Sigmoid colon (tissue), 7 donors: ENCODE measurements around the gene MTTP. TPM values are rescaled to one million over a fixed set of nuclear protein-coding genes. Genes with fewer than 3 reads are reported as not detected.

Experiments
- DNase-seq: peaks from one replicate; pipeline ENCODE4 v3.0.0-alpha.2; 2019
- H3K27ac ChIP-seq, 4 donors: fragments of 200-600 bp; sonication (generic); one replicate each; pipeline ENCODE4 v1.5.1; 2016 to 2019; ENCODE audit warnings: mild to moderate bottlenecking in 1 of 4
- H3K27me3 ChIP-seq, 3 donors: fragments of 200-600 bp; sonication (generic); one replicate each; pipeline ENCODE4 v1.5.1; 2019; ENCODE audit warnings: mild to moderate bottlenecking in 1 of 3
- H3K36me3 ChIP-seq, 4 donors: fragments of 200-600 bp; sonication (generic); one replicate each; pipeline ENCODE4 v1.5.1; 2016 to 2019
- H3K4me1 ChIP-seq, 4 donors: fragments of 200-600 bp; sonication (generic); one replicate each; pipeline ENCODE4 v1.5.1; 2017 to 2019
- H3K4me3 ChIP-seq, 4 donors: fragments of 200-600 bp; sonication (generic); one replicate each; pipeline ENCODE4 v1.5.1; 2017 to 2019; ENCODE audit warnings: mild to moderate bottlenecking in 2 of 4, moderate library complexity in 1 of 4
- H3K9me3 ChIP-seq, 4 donors: fragments of 200-600 bp in 3 of 4; sonication (generic) in 3 of 4; one replicate each; pipeline versions ENCODE4 v1.5.1 to v1.6.1; 2013 to 2019
- EP300 ChIP-seq, 4 donors: sonication (generic); formaldehyde crosslinking; IDR thresholded peaks; one replicate each; pipeline ENCODE4 v1.6.1; 2017; ENCODE audit warnings: antibody characterized with exemption in 4 of 4
- POLR2A ChIP-seq, 2 donors: fragments of 450-650 bp; IDR thresholded peaks; one replicate each; pipeline ENCODE4 v1.6.1; 2016; ENCODE audit warnings: antibody characterized with exemption in 2 of 2, mild to moderate bottlenecking in 2 of 2, moderate library complexity in 2 of 2
- POLR2AphosphoS5 ChIP-seq, 4 donors: sonication (generic); formaldehyde crosslinking; IDR thresholded peaks; one replicate each; pipeline ENCODE4 v1.6.1; 2017; ENCODE audit warnings: antibody characterized with exemption in 4 of 4
- WGBS, 2 donors: extraction: QIAGEN DNeasy Blood & Tissue Kit; methylation state at CpG; one replicate each; pipeline ENCODE4 v1.1.7; 2013; 5-methylcytosine and 5-hydroxymethylcytosine counted together
- intact Hi-C: fragments of 100-400 bp; cut with DNase I; formaldehyde crosslinking; loops from one replicate; pipeline ENCODE4 v1.15.1; 2023
- polyA plus RNA-seq, 3 donors: library from polyadenylated mRNA; stranded (reverse); fragments of 200-250 nt; gene quantifications; one replicate each; pipeline ENCODE4 v1.2.3, GENCODE V29; 2013
- total RNA-seq, 4 donors: library from RNA; depleted of rRNA; stranded (reverse); fragments of >200 nt; gene quantifications; one replicate each; pipeline ENCODE4 v1.1.0, GENCODE V29; 2016
- TF ChIP-seq, protein P1 (sequence below), 4 experiments: fragments of 450-650 bp in 3 of 4; fragments of 200-600 bp in 1 of 4; IDR thresholded peaks; one replicate each; pipeline ENCODE4 v1.5.1; 2016 to 2019; ENCODE audit warnings: antibody characterized with exemption in 4 of 4, mild to moderate bottlenecking in 3 of 4, moderate library complexity in 2 of 4
- donor health status: healthy with polysubstance abuse.
- donor health status: Bipolar disorder and iron deficiency.
- donor health status: healthy.

The MTTP gene
- total and polyA plus RNA-seq, 7 donors: 0.13 to 12.8 (median 5.1) TPM; not detected in 2

DNA sequence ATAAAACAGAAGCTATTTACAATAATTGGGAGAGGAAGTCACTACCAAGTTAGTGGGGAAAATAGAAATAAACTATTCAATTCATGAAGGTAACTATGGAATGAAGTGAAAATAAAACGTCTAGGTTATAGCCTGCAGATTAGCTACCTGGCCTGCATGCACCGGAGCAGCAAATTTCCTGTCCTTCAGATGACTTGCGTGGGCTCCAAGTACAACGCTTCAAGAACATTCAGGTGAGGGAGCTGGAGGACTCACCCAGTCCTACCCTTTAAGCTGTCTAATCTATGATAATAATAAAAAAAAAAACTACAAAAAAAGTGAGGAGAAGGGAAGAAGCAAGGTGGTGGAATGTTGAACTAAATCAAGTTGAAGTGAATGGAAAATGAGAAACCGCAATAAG is 69.8 kb downstream of the MTTP start:
- Histone ChIP-seq H3K9me3 (no peaks in the 10 kb centered on the region), H3K27me3 (no peaks in the 10 kb centered on the region), H3K4me1 (peaks cover 0 to 26% (median 21%) of the 10 kb centered on the region in 4 donors), H3K36me3 (no peaks in the 10 kb centered on the region), H3K4me3 (no peak overlapping the region), H3K27ac (no peak overlapping the region)
- TF ChIP-seq EP300 (IDR thresholded peaks at IDR 0.05) (no peak), POLR2AphosphoS5 (IDR thresholded peaks at IDR 0.05) (no peak), POLR2A (IDR thresholded peaks at IDR 0.05) (no peak)
- TF ChIP-seq, protein P1, sequence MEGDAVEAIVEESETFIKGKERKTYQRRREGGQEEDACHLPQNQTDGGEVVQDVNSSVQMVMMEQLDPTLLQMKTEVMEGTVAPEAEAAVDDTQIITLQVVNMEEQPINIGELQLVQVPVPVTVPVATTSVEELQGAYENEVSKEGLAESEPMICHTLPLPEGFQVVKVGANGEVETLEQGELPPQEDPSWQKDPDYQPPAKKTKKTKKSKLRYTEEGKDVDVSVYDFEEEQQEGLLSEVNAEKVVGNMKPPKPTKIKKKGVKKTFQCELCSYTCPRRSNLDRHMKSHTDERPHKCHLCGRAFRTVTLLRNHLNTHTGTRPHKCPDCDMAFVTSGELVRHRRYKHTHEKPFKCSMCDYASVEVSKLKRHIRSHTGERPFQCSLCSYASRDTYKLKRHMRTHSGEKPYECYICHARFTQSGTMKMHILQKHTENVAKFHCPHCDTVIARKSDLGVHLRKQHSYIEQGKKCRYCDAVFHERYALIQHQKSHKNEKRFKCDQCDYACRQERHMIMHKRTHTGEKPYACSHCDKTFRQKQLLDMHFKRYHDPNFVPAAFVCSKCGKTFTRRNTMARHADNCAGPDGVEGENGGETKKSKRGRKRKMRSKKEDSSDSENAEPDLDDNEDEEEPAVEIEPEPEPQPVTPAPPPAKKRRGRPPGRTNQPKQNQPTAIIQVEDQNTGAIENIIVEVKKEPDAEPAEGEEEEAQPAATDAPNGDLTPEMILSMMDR (IDR thresholded peaks at IDR 0.05): no peak
- 80 to 81% methylated on average over 5 of the region's 5 CpGs for WGBS, 2 donors
- intact Hi-C loops: no loop called here
- DNase-seq: no peak

DNA sequence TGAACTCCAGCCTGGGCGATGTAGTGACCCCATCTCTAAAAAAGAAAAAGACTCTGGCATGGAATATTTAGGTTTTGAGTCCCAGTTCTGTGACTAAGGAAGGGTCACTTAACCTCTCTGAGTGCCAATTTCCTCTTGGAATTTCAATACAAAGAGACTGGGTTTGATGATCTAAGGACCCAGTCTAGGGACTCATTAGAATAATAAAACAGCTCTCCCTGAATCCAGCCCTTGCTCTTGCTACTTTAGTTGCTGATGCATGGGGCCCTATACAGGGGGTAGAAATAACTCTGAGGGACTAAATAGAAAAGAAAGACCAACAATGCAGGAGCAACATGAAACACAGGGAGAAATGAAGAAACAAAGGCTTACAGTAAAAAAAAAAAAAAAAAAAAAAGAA is 70.4 kb downstream of the MTTP start:
- intact Hi-C loops: loop anchor here (5.0 kb wide), 1 partner anchor 77 kb away; no protein-coding TSS in a partner anchor
- Histone ChIP-seq H3K36me3 (no peaks in the 10 kb centered on the region), H3K27me3 (no peaks in the 10 kb centered on the region), H3K4me1 (peaks cover 0 to 26% (median 21%) of the 10 kb centered on the region in 4 donors), H3K4me3 (no peak overlapping the region), H3K9me3 (no peaks in the 10 kb centered on the region), H3K27ac (no peak overlapping the region)
- no peak for DNase-seq
- no peak for TF ChIP-seq POLR2A (IDR thresholded peaks at IDR 0.05)
- TF ChIP-seq POLR2AphosphoS5 (IDR thresholded peaks at IDR 0.05): no peak
- TF ChIP-seq EP300 (IDR thresholded peaks at IDR 0.05): no peak
- TF ChIP-seq, protein P1 (IDR thresholded peaks at IDR 0.05): no peak
- WGBS, 2 donors: 95 to 100% methylated on average over 1 of the region's 1 CpG

DNA sequence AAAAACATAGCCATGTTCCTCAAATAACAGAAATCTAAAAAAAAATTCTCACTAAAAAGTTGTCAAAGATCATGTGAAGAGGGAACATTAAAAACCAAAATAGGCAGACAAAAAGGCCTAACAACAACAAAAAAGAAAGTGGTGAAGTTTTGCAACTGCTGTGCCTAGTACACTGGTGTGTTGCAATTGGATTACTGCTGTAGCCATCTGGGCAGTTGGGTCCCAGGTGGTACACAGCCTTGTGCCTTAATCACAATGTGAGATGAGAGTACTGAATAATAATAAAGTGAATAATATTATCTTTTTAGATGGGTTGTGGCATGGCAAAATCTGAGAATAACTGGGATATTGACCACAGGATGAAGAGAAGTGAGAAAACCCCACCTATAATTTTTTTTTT is 71.0 kb downstream of the MTTP start:
- Histone ChIP-seq H3K9me3 (no peaks in the 10 kb centered on the region), H3K36me3 (no peaks in the 10 kb centered on the region), H3K27me3 (no peaks in the 10 kb centered on the region), H3K4me1 (peaks cover 0 to 26% (median 21%) of the 10 kb centered on the region in 4 donors), H3K27ac (peak overlapping the region in 1 of 4 donors; percentile 16), H3K4me3 (no peak overlapping the region)
- intact Hi-C loops: loop anchor here (5.0 kb wide), 1 partner anchor 77 kb away; no protein-coding TSS in a partner anchor
- DNase-seq: no peak
- no peak for TF ChIP-seq POLR2A (IDR thresholded peaks at IDR 0.05)
- no peak for TF ChIP-seq POLR2AphosphoS5 (IDR thresholded peaks at IDR 0.05)
- TF ChIP-seq, protein P1 (IDR thresholded peaks at IDR 0.05): peak in 1 of 4 experiments; percentile 7
- no peak for TF ChIP-seq EP300 (IDR thresholded peaks at IDR 0.05)

DNA sequence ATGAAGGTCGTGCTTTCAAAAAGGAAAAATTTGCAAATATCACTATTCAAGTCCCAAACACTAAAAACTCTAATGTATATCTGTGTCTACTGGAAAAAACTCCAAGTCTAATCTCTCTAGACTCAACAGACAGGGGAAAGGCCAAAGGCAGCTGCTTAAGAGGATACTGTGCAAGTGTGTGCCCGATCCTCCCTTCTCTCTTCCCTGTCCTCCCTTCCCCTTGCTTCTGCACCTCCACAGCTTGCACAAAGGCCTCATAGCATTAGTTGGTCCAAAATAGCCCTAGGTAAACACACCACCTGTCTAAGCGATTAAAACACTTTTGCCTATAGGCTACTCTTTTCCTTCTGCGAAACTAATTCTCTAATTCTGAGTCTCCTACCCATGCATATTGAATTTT is 72.4 kb downstream of the MTTP start:
- Histone ChIP-seq H3K4me3 (no peak overlapping the region), H3K9me3 (no peaks in the 10 kb centered on the region), H3K27me3 (no peaks in the 10 kb centered on the region), H3K27ac (no peak overlapping the region), H3K36me3 (no peaks in the 10 kb centered on the region), H3K4me1 (peaks cover 0 to 26% (median 21%) of the 10 kb centered on the region in 4 donors)
- TF ChIP-seq EP300 (IDR thresholded peaks at IDR 0.05) (no peak), POLR2AphosphoS5 (IDR thresholded peaks at IDR 0.05) (no peak), POLR2A (IDR thresholded peaks at IDR 0.05) (no peak)
- TF ChIP-seq, protein P1 (IDR thresholded peaks at IDR 0.05): no peak
- DNase-seq: no peak
- intact Hi-C loops: loop anchor here (5.0 kb wide), 1 partner anchor 75 kb away; no protein-coding TSS in a partner anchor
- WGBS, 2 donors: 82 to 84% methylated on average over 4 of the region's 4 CpGs

DNA sequence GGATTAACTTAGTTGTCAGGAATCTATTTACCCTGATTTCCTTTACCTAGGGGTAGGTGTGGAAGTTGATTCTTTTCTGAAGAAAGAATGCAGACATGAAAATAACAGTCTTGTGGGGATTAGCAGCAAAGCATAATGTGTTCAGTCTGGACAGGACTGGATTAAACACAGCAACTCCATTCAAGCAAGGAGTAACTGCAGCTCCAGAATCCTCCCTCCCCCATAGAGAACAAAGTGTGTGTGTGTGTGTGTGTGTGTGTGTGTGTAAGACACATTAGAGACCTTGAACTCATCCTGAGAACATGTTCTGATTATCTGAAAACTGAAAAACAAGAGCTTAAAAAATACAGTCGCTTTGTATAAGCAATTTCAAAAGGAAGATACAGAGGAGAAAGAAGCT is 73.7 kb downstream of the MTTP start:
- H3K4me3 ChIP-seq: no peak overlapping the region
- H3K9me3 ChIP-seq: no peaks in the 10 kb centered on the region
- DNase-seq: no peak
- no peak for TF ChIP-seq EP300 (IDR thresholded peaks at IDR 0.05)
- no peaks in the 10 kb centered on the region for H3K27me3 ChIP-seq
- H3K27ac ChIP-seq: peak overlapping the region in 1 of 4 donors; percentile 21
- WGBS, 2 donors: 70 to 86% methylated on average over 1 of the region's 1 CpG
- peaks cover 0 to 19% (median 13%) of the 10 kb centered on the region in 4 donors for H3K4me1 ChIP-seq
- no peaks in the 10 kb centered on the region for H3K36me3 ChIP-seq
- intact Hi-C loops: loop anchor here (5.0 kb wide), 1 partner anchor 74 kb away; no protein-coding TSS in a partner anchor
